Colonic mucosa (tissue), 4 donors: ENCODE data around the gene COL18A1. TPM values are rescaled to one million over a fixed set of nuclear protein-coding genes. Genes with fewer than 3 reads are reported as not detected.

Experiments used
- DNase-seq: peaks from one replicate; pipeline ENCODE4 v3.0.0-alpha.2; 2020
- H3K27ac ChIP-seq: fragments of 200-600 bp; one replicate; pipeline ENCODE4 v1.8.0; 2021
- H3K27me3 ChIP-seq: fragments of 200-600 bp; one replicate; pipeline ENCODE4 v1.8.0; 2021
- H3K36me3 ChIP-seq: fragments of 200-600 bp; one replicate; pipeline ENCODE4 v1.8.0; 2021
- H3K4me1 ChIP-seq: fragments of 200-600 bp; one replicate; pipeline ENCODE4 v1.8.0; 2021; ENCODE audit warnings: mild to moderate bottlenecking
- H3K4me3 ChIP-seq: fragments of 200-600 bp; one replicate; pipeline ENCODE4 v1.8.0; 2021
- H3K9ac ChIP-seq, 2 donors: one replicate each; pipeline ENCODE4 v1.7.0; 2013; ENCODE audit warnings: control low read depth in 2 of 2, low read depth in 2 of 2, low read length in 2 of 2
- H3K9me3 ChIP-seq: fragments of 200-600 bp; one replicate; pipeline ENCODE4 v1.8.0; 2021
- intact Hi-C: fragments of 100-400 bp; cut with DNase I; formaldehyde crosslinking; loops from one replicate; pipeline ENCODE4 v1.14.1; 2022
- total RNA-seq, 2 donors: library from RNA; stranded (reverse); fragmentation: NEBNext Ultra II Directional in 1 of 2; extraction: Animal tissue kit (Norgen Biotek cat#: 25700) in 1 of 2; gene quantifications; one replicate each; pipeline ENCODE4 v1.2.1, GENCODE V29; 2021
- TF ChIP-seq, protein P1 (sequence below): fragments of 200-600 bp; IDR thresholded peaks from one replicate; pipeline ENCODE4 v1.8.0; 2022; ENCODE audit warnings: antibody characterized with exemption, mild to moderate bottlenecking
- donor health status: healthy.
- donor health status: DM: no; HTN: no; CAD: no.
- donor health status: DM: no; HTN: no; CAD: no.

Gene COL18A1
- total RNA-seq, 2 donors from 2014 or later, result 8.4 to 22.3 TPM

GRCh38 chr21:45358261-45358670 lies 46.7 kb upstream of the COL18A1 start:
- Histone ChIP-seq H3K4me1 (no peaks in the 10 kb centered on the region), H3K9me3 (no peaks in the 10 kb centered on the region), H3K27me3 (no peaks in the 10 kb centered on the region), H3K36me3 (no peaks in the 10 kb centered on the region), H3K27ac (no peak overlapping the region), H3K9ac (no peak overlapping the region), H3K4me3 (no peak overlapping the region)
- intact Hi-C loops, result no loop called here
- DNase-seq, result no peak
- TF ChIP-seq, protein P1, sequence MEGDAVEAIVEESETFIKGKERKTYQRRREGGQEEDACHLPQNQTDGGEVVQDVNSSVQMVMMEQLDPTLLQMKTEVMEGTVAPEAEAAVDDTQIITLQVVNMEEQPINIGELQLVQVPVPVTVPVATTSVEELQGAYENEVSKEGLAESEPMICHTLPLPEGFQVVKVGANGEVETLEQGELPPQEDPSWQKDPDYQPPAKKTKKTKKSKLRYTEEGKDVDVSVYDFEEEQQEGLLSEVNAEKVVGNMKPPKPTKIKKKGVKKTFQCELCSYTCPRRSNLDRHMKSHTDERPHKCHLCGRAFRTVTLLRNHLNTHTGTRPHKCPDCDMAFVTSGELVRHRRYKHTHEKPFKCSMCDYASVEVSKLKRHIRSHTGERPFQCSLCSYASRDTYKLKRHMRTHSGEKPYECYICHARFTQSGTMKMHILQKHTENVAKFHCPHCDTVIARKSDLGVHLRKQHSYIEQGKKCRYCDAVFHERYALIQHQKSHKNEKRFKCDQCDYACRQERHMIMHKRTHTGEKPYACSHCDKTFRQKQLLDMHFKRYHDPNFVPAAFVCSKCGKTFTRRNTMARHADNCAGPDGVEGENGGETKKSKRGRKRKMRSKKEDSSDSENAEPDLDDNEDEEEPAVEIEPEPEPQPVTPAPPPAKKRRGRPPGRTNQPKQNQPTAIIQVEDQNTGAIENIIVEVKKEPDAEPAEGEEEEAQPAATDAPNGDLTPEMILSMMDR, result no peak

DNA sequence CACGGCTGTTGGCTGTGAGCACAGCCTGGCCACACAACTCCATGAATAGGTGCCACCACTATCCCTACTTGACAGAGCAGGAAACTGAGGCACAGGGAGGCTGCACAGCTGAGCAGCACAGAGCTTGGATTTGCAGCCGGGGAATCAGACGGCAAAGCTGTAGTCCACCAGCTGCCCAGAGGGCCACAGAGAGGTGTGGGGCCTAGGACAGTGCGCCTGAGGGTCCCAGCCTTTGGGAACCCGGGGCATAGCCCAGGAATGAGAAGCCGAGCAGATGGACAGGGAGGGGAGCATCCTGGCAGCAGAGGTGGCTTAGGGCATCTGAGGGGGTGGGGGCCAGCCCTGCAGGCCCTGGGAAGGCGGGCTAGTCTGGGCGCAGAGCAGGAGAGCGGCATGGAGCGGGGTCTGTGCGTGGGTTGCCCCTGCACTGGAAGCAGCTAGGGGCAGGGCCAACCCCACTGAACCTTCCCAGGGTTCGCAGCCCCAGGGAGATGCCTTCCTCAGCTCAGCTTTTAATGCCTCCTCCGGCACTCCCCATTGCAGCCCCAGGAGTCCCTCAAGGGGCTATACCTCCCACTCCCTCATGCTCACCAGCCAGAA lies 46.2 kb upstream of the COL18A1 start:
- H3K36me3 ChIP-seq, result no peaks in the 10 kb centered on the region
- H3K9ac ChIP-seq, result no peak overlapping the region
- no peaks in the 10 kb centered on the region for H3K4me1 ChIP-seq
- H3K27ac ChIP-seq, result no peak overlapping the region
- intact Hi-C loops, result no loop called here
- H3K9me3 ChIP-seq, result no peaks in the 10 kb centered on the region
- TF ChIP-seq, protein P1, result no peak
- DNase-seq, result no peak
- H3K4me3 ChIP-seq, result no peak overlapping the region
- H3K27me3 ChIP-seq, result no peaks in the 10 kb centered on the region

DNA sequence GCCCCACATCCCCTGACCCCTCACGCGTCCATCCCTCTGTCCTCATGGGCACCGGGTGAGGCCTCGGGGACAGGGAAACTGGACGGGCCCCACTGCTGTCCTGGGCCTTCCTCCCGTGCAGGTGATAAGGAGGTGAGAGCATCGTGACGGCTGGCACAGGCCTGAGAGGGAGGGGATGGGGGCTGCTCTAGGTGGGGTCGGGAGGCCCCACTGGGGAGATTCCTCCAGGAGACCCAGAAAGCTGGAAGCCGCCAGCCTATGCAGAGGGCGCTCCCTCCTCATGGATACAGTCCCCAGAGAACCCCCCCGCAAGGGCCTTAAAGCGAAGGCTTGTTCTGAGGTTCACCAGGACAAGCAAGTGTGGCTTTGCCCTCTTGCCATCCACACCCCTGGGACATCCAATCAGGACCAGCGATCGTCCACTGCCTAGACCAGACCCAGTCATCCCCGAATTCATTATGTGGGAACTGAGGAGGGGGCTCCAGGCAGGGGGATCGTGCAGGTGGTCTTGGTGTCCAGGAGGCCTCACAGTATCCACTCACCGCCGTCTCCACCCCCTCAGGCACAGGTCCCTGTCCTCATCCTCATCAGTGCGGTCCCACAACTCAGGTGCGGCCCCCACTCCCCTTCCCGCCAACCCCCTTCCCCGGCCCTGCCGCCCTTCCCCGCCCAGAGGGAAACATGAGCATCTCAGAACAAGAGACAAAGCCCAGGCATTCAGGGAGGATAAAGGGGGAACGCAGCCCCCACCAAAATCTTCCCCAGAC lies 45.3 kb upstream of the COL18A1 start:
- H3K4me3 ChIP-seq, result no peak overlapping the region
- intact Hi-C loops, result no loop called here
- no peak overlapping the region for H3K27ac ChIP-seq
- no peaks in the 10 kb centered on the region for H3K9me3 ChIP-seq
- no peaks in the 10 kb centered on the region for H3K4me1 ChIP-seq
- no peak overlapping the region for H3K9ac ChIP-seq
- H3K36me3 ChIP-seq, result no peaks in the 10 kb centered on the region
- TF ChIP-seq, protein P1, result no peak
- no peak for DNase-seq
- H3K27me3 ChIP-seq, result no peaks in the 10 kb centered on the region

- no peaks in the 10 kb centered on the region for H3K36me3 ChIP-seq
- H3K4me3 ChIP-seq, result no peak overlapping the region
- no peak overlapping the region for H3K9ac ChIP-seq
- no peaks in the 10 kb centered on the region for H3K27me3 ChIP-seq
- no peak for DNase-seq
- TF ChIP-seq, protein P1, result no peak
- H3K4me1 ChIP-seq, result no peaks in the 10 kb centered on the region
- intact Hi-C loops, result no loop called here
- H3K9me3 ChIP-seq, result no peaks in the 10 kb centered on the region
- H3K27ac ChIP-seq, result no peak overlapping the region
Measured at GRCh38 chr21:45361033-45361997, 43.6 kb upstream of the COL18A1 start.

DNA sequence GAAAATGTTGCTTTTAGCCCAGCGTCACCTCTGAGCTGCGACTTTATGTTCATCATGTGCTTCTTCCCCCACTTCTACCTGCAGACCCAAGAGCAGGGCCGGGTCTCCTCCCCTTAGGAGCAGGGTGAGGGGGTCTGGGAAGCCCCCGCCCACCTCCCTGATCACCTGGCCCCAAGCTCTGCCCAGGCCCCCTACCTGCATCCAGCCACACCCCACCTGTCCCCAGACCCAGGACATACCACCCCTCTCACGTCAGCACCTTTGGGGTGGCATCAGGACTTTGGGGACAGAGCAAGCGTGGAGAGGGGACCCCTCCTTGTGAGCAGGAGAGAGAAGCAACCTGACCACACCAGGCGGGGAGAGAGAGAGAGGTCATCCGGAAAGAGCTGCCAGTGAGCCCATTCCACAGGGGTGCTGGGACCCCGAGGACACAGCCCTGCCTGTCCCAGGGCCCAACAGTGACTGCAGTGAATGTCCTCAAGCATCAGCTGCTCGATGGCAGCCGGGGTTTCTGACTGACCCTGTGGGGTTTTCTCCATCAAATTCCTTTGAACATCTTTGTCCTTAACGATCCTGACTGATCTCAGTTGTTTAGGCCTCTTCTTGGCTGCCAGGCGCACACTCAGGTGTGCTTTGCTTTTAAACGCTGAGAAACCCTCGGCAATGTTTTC lies 42.8 kb upstream of the COL18A1 start:
- TF ChIP-seq, protein P1, result no peak
- Histone ChIP-seq H3K4me3 (no peak overlapping the region), H3K9me3 (no peaks in the 10 kb centered on the region), H3K9ac (no peak overlapping the region), H3K27ac (no peak overlapping the region), H3K27me3 (no peaks in the 10 kb centered on the region), H3K4me1 (no peaks in the 10 kb centered on the region), H3K36me3 (no peaks in the 10 kb centered on the region)
- intact Hi-C loops, result no loop called here
- no peak for DNase-seq
